NCI-H748 (cell line): ENCODE measurements around the gene ZBTB7C.
A peak's percentile ranks its signal among the peaks of the same experiment; 100 is the strongest.

Experiments used
- DNase-seq: peaks from one replicate; lab custom pipeline; 2025; ENCODE audit not compliant: unreplicated experiment; lab: John Stamatoyannopoulos, UW

The ZBTB7C gene

GRCh38 chr18:48009116-48009745 is 400.0 kb downstream of the ZBTB7C start:
- no peak for DNase-seq

GRCh38 chr18:48007955-48008701 is 401.1 kb downstream of the ZBTB7C start:
- DNase-seq: peak; percentile 87

- no peak for DNase-seq
Observed at GRCh38 chr18:48007381-48007780, 401.8 kb downstream of the ZBTB7C start.

GRCh38 chr18:48006415-48007175 is 402.6 kb downstream of the ZBTB7C start:
- no peak for DNase-seq

- DNase-seq: no peak
Observed at GRCh38 chr18:48004577-48004976, 404.6 kb downstream of the ZBTB7C start.

GRCh38 chr18:48003426-48004349 is 405.5 kb downstream of the ZBTB7C start:
- no peak for DNase-seq

GRCh38 chr18:48002933-48003365 is 406.2 kb downstream of the ZBTB7C start:
- no peak for DNase-seq

- no peak for DNase-seq
Observed at GRCh38 chr18:48000701-48001100, 408.5 kb downstream of the ZBTB7C start.

- no peak for DNase-seq
Observed at GRCh38 chr18:47999801-48000248, 409.4 kb downstream of the ZBTB7C start.

GRCh38 chr18:47997338-47997780 is 411.8 kb downstream of the ZBTB7C start:
- DNase-seq: peak; percentile 32

GRCh38 chr18:47996091-47996541 is 413.1 kb downstream of the ZBTB7C start:
- DNase-seq: peak; percentile 50

GRCh38 chr18:47995654-47996053 is 413.5 kb downstream of the ZBTB7C start:
- no peak for DNase-seq

- DNase-seq: no peak
Observed at GRCh38 chr18:47993409-47993808, 415.8 kb downstream of the ZBTB7C start.

GRCh38 chr18:47992976-47993375 is 416.2 kb downstream of the ZBTB7C start:
- DNase-seq: no peak

- no peak for DNase-seq
Observed at GRCh38 chr18:47992266-47992665, 416.9 kb downstream of the ZBTB7C start.

GRCh38 chr18:47990981-47991380 is 418.2 kb downstream of the ZBTB7C start:
- DNase-seq: no peak

- no peak for DNase-seq
Observed at GRCh38 chr18:47987388-47987699, 421.8 kb downstream of the ZBTB7C start.

- DNase-seq: peak; percentile 31
Observed at GRCh38 chr18:47986620-47987387, 422.4 kb downstream of the ZBTB7C start.

GRCh38 chr18:47985866-47986265 is 423.3 kb downstream of the ZBTB7C start:
- DNase-seq: no peak

- DNase-seq: no peak
Observed at GRCh38 chr18:47984991-47985390, 424.2 kb downstream of the ZBTB7C start.
